HUES6 (cell line): ENCODE data around the gene HNRNPA3.
"Not testable (repeated sequence)": the region's sequence is repeated elsewhere in the genome, so short reads cannot be mapped to it uniquely, and the experiment has no call there.

Experiments used
- H3K27ac ChIP-seq: 2 replicates; pipeline ENCODE4 v1.7.0; 2013; ENCODE audit warnings: low read depth, mild to moderate bottlenecking, low read length, inconsistent platforms
- H3K27me3 ChIP-seq: 2 replicates; pipeline ENCODE4 v1.6.1; 2013; ENCODE audit warnings: low read length; ENCODE audit not compliant: control insufficient read depth, insufficient read depth
- H3K36me3 ChIP-seq: 2 replicates; pipeline ENCODE4 v1.6.1; 2013; ENCODE audit warnings: low read length; ENCODE audit not compliant: control insufficient read depth, insufficient read depth
- H3K4me1 ChIP-seq: 2 replicates; pipeline ENCODE4 v1.6.1; 2013; ENCODE audit warnings: low read length; ENCODE audit not compliant: control insufficient read depth, insufficient read depth
- H3K4me3 ChIP-seq: 2 replicates; pipeline ENCODE4 v1.5.1; 2013; ENCODE audit warnings: low read depth, low read length
- H3K9ac ChIP-seq: one replicate; pipeline ENCODE4 v1.6.1; 2013; ENCODE audit warnings: mild to moderate bottlenecking, low read length
- H3K9me3 ChIP-seq: 2 replicates; pipeline ENCODE4 v1.6.1; 2013; ENCODE audit warnings: low read depth, low read length; ENCODE audit not compliant: control insufficient read depth, insufficient read depth

The HNRNPA3 gene

DNA sequence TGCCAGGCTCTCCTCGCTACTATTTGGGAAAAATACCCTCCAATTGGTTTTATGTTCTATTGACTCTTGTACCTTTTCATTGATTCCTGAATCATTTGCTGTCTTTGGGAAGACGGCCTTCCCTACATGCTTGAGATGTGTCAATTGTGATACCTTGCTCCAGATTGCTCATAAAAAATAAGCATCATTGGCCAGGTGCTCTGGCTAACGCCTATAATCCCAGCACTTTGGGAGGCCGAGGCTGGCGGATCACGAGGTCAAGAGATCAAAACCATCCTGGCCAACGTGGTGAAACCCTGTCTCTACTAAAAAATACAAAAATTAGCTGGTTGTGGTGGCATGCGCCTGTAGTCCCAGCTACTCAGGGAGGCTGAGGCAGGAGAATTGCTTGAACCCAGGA, 54.4 kb downstream of the HNRNPA3 start:
- H3K4me3 ChIP-seq, H3K9me3 ChIP-seq, H3K27me3 ChIP-seq, H3K27ac ChIP-seq, H3K9ac ChIP-seq, H3K36me3 ChIP-seq: not testable (repeated sequence)
- peaks cover 26% of the 10 kb centered on the region for H3K4me1 ChIP-seq

DNA sequence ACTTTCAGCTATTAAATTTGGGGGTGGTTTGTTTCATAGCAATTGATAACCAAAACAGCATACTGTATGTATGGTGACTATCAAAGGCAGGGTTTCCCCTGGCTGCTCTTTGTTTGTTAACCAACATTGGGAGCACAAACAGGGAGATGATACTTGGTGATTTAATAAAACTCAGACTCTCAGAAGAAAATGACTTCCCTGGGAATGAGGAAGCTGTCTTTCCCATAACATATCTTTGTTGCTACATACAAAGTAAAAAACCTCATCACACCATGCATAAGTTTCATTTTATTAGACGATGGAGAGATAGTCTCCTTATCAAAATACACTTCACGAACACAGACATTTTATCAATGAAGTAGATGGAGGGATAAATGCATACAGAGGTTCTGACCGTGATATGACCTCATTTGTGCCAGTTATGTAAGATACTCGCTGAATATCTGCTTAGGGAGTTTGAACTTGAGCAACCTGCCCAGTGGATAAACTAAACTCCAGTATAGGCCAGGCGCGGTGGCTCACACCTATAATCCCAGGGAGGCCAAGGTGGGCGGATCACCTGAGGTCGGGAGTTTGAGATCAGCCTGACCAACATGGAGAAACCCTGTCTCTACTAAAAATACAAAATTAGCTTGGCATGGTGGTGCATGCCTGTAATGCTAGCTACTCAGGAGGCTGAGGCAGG, 55.7 kb downstream of the HNRNPA3 start:
- Histone ChIP-seq H3K9ac (no peak overlapping the region), H3K27me3 (no peaks in the 10 kb centered on the region), H3K4me1 (peaks cover 20% of the 10 kb centered on the region), H3K36me3 (no peaks in the 10 kb centered on the region; the same call in 1 of the 2 replicates), H3K4me3 (no peak overlapping the region), H3K9me3 (no peaks in the 10 kb centered on the region), H3K27ac (no peak overlapping the region)

DNA sequence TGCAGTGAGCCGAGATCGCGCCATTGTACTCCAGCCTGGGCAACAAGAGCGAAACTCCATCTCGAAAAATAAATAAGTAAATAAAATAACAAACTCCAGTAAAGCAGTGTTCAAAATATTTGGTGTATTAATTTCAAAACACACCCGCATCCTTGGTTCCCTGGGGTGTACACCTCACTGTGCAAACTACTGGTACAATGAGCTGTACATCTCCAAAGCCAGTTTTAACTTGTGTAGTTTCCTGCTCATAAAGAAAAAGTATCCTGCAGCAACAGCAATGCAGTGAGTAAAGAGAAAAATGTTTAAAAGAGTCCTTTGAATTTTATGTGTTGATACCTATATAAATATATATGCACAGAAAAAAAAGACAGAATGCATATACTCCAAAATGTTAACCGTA, 56.3 kb downstream of the HNRNPA3 start:
- Histone ChIP-seq H3K4me3 (no peak overlapping the region), H3K9ac (no peak overlapping the region), H3K36me3 (no peaks in the 10 kb centered on the region; the same call in 1 of the 2 replicates)

DNA sequence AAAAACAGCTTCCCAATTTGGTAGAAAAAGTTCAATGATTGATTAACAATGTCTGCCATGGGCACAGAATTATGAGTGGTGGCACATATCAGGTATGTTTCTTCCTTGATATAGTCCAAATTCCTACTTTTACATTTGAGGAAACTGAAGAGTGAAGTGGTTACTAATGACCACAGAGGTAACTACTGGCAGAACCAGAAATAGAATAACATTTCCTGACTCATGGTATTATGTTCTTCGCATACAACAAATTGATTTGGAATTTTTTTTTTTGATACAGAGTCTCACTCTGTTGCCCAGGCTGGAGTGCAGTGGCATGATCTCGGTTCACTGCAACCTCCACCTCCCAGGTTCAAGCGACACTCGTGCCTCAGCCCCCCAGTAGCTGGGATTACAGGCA, 57.9 kb downstream of the HNRNPA3 start:
- H3K4me1 ChIP-seq, result peaks cover 16% of the 10 kb centered on the region

More for the DNA sequence above, 56.3 kb downstream of the HNRNPA3 start:
- H3K27me3 ChIP-seq, result no peaks in the 10 kb centered on the region
- peaks cover 20% of the 10 kb centered on the region for H3K4me1 ChIP-seq
- no peaks in the 10 kb centered on the region for H3K9me3 ChIP-seq
- H3K27ac ChIP-seq, result no peak overlapping the region

GRCh38 chr2:177271981-177272666, 59.5 kb downstream of the HNRNPA3 start:
- Histone ChIP-seq H3K36me3 (no peaks in the 10 kb centered on the region), H3K4me1 (peaks cover 4% of the 10 kb centered on the region; the same call in 1 of the 2 replicates), H3K27ac (no peak overlapping the region), H3K9ac (no peak overlapping the region), H3K4me3 (no peak overlapping the region), H3K9me3 (no peaks in the 10 kb centered on the region), H3K27me3 (no peaks in the 10 kb centered on the region)

More for the DNA sequence above, 57.9 kb downstream of the HNRNPA3 start:
- H3K36me3 ChIP-seq, result no peaks in the 10 kb centered on the region
- no peak overlapping the region for H3K27ac ChIP-seq
- no peaks in the 10 kb centered on the region for H3K9me3 ChIP-seq
- no peak overlapping the region for H3K9ac ChIP-seq
- H3K4me3 ChIP-seq, result no peak overlapping the region
- H3K27me3 ChIP-seq, result no peaks in the 10 kb centered on the region

- Histone ChIP-seq H3K9me3 (no peaks in the 10 kb centered on the region), H3K36me3 (no peaks in the 10 kb centered on the region), H3K9ac (no peak overlapping the region), H3K27me3 (no peaks in the 10 kb centered on the region), H3K4me3 (no peak overlapping the region), H3K27ac (no peak overlapping the region), H3K4me1 (peaks cover 4% of the 10 kb centered on the region; the same call in 1 of the 2 replicates)
Observed at GRCh38 chr2:177272765-177273164, 60.2 kb downstream of the HNRNPA3 start.

DNA sequence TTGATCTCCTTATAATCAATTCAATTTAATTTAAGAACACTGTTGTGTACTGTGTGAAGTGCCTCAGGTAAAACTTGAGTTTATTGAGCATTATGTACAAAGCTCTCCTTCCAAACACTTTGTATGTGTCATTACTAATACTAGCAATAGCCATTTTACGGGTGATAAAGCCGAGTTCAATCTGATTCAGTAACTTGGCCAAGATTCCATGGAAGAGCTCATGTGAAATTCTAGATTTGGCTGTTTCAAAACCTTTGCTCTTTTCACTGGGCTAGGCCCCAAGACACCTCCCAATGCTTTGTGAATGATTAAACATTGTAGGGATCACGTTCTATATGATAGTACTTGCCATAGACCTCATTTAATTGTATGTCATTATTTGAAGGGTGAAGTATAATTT, 60.8 kb downstream of the HNRNPA3 start:
- H3K27me3 ChIP-seq, result no peaks in the 10 kb centered on the region
- H3K4me1 ChIP-seq, result peaks cover 4% of the 10 kb centered on the region; the same call in 1 of the 2 replicates
- H3K27ac ChIP-seq, result no peak overlapping the region
- no peaks in the 10 kb centered on the region for H3K36me3 ChIP-seq
- H3K4me3 ChIP-seq, result no peak overlapping the region
- no peaks in the 10 kb centered on the region for H3K9me3 ChIP-seq
- H3K9ac ChIP-seq, result no peak overlapping the region
